HEK293 (cell line): ENCODE data around the gene POU2F2.

Experiments
- CTCF ChIA-PET: fragments of 350-600 bp; formaldehyde crosslinking; extraction: SDS; loops from one replicate; lab custom pipeline; 2021; ENCODE audit warnings: antibody characterized with exemption; lab: Yijun Ruan, JAX
- POLR2A ChIA-PET: fragments of 300-600 bp; formaldehyde crosslinking; extraction: SDS; loops from one replicate; lab custom pipeline; 2020; ENCODE audit warnings: antibody characterized with exemption, inconsistent platforms; lab: Yijun Ruan, JAX
- H3K27ac ChIP-seq: fragments of 200-500 bp; sonication (Bioruptor generic); 2 replicates; pipeline ENCODE4 v1.5.1; 2014; ENCODE audit warnings: low read depth, low read length, control low read depth, inconsistent platforms; ENCODE audit errors: extremely low read depth
- H3K36me3 ChIP-seq, 2 experiments: fragments of 200-500 bp in 1 of 2; sonication (Bioruptor generic) in 1 of 2; 1 replicate in 1 of 2; 2 replicates in 1 of 2; pipeline ENCODE4 v1.5.1; 2014 to 2017; ENCODE audit warnings: inconsistent platforms in 2 of 2, low read length in 2 of 2; ENCODE audit not compliant: control insufficient read depth in 2 of 2, insufficient read depth in 1 of 2
- H3K4me1 ChIP-seq: fragments of 200-500 bp; sonication (Bioruptor generic); 2 replicates; pipeline ENCODE4 v1.5.1; 2014; ENCODE audit warnings: mild to moderate bottlenecking, low read length, inconsistent platforms; ENCODE audit not compliant: control insufficient read depth, insufficient read depth
- H3K4me3 ChIP-seq: 2 replicates; pipeline ENCODE4 v1.5.1; 2011; ENCODE audit warnings: low read depth, mild to moderate bottlenecking, control low read depth, low read length, moderate library complexity
- H3K9me3 ChIP-seq: fragments of 200-500 bp; sonication (Bioruptor generic); 2 replicates; pipeline ENCODE4 v1.5.1; 2014; ENCODE audit warnings: low read depth, low read length, inconsistent platforms; ENCODE audit not compliant: control insufficient read depth, insufficient read depth
- GLI4 ChIP-seq: fragments of 450-650 bp; formaldehyde crosslinking; IDR thresholded peaks from 2 replicates; pipeline ENCODE4 v1.5.1; 2016; ENCODE audit warnings: missing biosample characterization, missing genetic modification characterization
- ZBTB7A ChIP-seq: fragments of 450-650 bp; formaldehyde crosslinking; IDR thresholded peaks from 2 replicates; pipeline ENCODE4 v1.5.1; 2016; ENCODE audit warnings: low read depth, missing biosample characterization, missing genetic modification characterization
- ZNF362 ChIP-seq: fragments of 450-650 bp; formaldehyde crosslinking; IDR thresholded peaks from 2 replicates; pipeline ENCODE4 v1.5.1; 2016; ENCODE audit warnings: missing biosample characterization, missing genetic modification characterization
- ZNF391 ChIP-seq: fragments of 450-650 bp; formaldehyde crosslinking; IDR thresholded peaks from 2 replicates; pipeline ENCODE4 v1.5.1; 2016; ENCODE audit warnings: low read depth, missing biosample characterization, missing genetic modification characterization, borderline replicate concordance
- ZNF404 ChIP-seq: fragments of 450-650 bp; formaldehyde crosslinking; IDR thresholded peaks from 2 replicates; pipeline ENCODE4 v1.5.1; 2017; ENCODE audit warnings: missing biosample characterization, missing genetic modification characterization
- ZNF701 ChIP-seq: fragments of 450-650 bp; formaldehyde crosslinking; IDR thresholded peaks from 2 replicates; pipeline ENCODE4 v1.5.1; 2016; ENCODE audit warnings: missing biosample characterization, missing genetic modification characterization
- ZSCAN16 ChIP-seq: fragments of 450-650 bp; formaldehyde crosslinking; IDR thresholded peaks from 2 replicates; pipeline ENCODE4 v1.5.1; 2016; ENCODE audit warnings: missing biosample characterization, missing genetic modification characterization
- TF ChIP-seq, protein P1 (sequence below): fragments of 450-650 bp; formaldehyde crosslinking; IDR thresholded peaks from 2 replicates; pipeline ENCODE4 v1.5.1; 2016; ENCODE audit warnings: missing biosample characterization, missing genetic modification characterization
- TF ChIP-seq, protein P2 (sequence below): fragments of 450-650 bp; formaldehyde crosslinking; IDR thresholded peaks from 2 replicates; pipeline ENCODE4 v1.5.1; 2016; ENCODE audit warnings: missing biosample characterization, missing genetic modification characterization, borderline replicate concordance
- TF ChIP-seq, protein P3 (sequence below): fragments of 450-650 bp; formaldehyde crosslinking; IDR thresholded peaks from 2 replicates; pipeline ENCODE4 v1.5.1; 2016; ENCODE audit warnings: missing biosample characterization, missing genetic modification characterization
- TF ChIP-seq, protein P4 (sequence below): fragments of 450-650 bp; formaldehyde crosslinking; IDR thresholded peaks from 2 replicates; pipeline ENCODE4 v1.5.1; 2016; ENCODE audit warnings: missing biosample characterization, missing genetic modification characterization
- TF ChIP-seq, protein P5 (sequence below): fragments of 450-650 bp; formaldehyde crosslinking; IDR thresholded peaks from 2 replicates; pipeline ENCODE4 v1.5.1; 2016; ENCODE audit warnings: missing biosample characterization, missing genetic modification characterization

POU2F2 gene

GRCh38 chr19:42065051-42065450 lies 67.2 kb downstream of the POU2F2 start:
- CTCF ChIA-PET: interaction anchor here (1.0 to 2.8 kb wide), 4 partner anchors 13 to 43 kb away, joined by 3 to 8 read pairs (median 6); no protein-coding TSS in a partner anchor
- H3K4me1 ChIP-seq: no peaks in the 10 kb centered on the region
- POLR2A ChIA-PET: no interaction called here

More at GRCh38 chr19:42065051-42065450, 67.2 kb downstream of the POU2F2 start:
- H3K9me3 ChIP-seq: no peaks in the 10 kb centered on the region
- H3K36me3 ChIP-seq: no peaks in the 10 kb centered on the region
- H3K27ac ChIP-seq: no peak overlapping the region
- no peak for TF ChIP-seq ZNF404 (tag by site-specific recombination)
- TF ChIP-seq, protein P1, sequence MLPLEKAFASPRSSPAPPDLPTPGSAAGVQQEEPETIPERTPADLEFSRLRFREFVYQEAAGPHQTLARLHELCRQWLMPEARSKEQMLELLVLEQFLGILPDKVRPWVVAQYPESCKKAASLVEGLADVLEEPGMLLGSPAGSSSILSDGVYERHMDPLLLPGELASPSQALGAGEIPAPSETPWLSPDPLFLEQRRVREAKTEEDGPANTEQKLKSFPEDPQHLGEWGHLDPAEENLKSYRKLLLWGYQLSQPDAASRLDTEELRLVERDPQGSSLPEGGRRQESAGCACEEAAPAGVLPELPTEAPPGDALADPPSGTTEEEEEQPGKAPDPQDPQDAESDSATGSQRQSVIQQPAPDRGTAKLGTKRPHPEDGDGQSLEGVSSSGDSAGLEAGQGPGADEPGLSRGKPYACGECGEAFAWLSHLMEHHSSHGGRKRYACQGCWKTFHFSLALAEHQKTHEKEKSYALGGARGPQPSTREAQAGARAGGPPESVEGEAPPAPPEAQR: no peak
- TF ChIP-seq, protein P2, sequence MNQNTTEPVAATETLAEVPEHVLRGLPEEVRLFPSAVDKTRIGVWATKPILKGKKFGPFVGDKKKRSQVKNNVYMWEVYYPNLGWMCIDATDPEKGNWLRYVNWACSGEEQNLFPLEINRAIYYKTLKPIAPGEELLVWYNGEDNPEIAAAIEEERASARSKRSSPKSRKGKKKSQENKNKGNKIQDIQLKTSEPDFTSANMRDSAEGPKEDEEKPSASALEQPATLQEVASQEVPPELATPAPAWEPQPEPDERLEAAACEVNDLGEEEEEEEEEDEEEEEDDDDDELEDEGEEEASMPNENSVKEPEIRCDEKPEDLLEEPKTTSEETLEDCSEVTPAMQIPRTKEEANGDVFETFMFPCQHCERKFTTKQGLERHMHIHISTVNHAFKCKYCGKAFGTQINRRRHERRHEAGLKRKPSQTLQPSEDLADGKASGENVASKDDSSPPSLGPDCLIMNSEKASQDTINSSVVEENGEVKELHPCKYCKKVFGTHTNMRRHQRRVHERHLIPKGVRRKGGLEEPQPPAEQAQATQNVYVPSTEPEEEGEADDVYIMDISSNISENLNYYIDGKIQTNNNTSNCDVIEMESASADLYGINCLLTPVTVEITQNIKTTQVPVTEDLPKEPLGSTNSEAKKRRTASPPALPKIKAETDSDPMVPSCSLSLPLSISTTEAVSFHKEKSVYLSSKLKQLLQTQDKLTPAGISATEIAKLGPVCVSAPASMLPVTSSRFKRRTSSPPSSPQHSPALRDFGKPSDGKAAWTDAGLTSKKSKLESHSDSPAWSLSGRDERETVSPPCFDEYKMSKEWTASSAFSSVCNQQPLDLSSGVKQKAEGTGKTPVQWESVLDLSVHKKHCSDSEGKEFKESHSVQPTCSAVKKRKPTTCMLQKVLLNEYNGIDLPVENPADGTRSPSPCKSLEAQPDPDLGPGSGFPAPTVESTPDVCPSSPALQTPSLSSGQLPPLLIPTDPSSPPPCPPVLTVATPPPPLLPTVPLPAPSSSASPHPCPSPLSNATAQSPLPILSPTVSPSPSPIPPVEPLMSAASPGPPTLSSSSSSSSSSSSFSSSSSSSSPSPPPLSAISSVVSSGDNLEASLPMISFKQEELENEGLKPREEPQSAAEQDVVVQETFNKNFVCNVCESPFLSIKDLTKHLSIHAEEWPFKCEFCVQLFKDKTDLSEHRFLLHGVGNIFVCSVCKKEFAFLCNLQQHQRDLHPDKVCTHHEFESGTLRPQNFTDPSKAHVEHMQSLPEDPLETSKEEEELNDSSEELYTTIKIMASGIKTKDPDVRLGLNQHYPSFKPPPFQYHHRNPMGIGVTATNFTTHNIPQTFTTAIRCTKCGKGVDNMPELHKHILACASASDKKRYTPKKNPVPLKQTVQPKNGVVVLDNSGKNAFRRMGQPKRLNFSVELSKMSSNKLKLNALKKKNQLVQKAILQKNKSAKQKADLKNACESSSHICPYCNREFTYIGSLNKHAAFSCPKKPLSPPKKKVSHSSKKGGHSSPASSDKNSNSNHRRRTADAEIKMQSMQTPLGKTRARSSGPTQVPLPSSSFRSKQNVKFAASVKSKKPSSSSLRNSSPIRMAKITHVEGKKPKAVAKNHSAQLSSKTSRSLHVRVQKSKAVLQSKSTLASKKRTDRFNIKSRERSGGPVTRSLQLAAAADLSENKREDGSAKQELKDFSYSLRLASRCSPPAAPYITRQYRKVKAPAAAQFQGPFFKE (tag by site-specific recombination): no peak
- TF ChIP-seq ZSCAN16 (tag by site-specific recombination): no peak
- TF ChIP-seq, protein P3, sequence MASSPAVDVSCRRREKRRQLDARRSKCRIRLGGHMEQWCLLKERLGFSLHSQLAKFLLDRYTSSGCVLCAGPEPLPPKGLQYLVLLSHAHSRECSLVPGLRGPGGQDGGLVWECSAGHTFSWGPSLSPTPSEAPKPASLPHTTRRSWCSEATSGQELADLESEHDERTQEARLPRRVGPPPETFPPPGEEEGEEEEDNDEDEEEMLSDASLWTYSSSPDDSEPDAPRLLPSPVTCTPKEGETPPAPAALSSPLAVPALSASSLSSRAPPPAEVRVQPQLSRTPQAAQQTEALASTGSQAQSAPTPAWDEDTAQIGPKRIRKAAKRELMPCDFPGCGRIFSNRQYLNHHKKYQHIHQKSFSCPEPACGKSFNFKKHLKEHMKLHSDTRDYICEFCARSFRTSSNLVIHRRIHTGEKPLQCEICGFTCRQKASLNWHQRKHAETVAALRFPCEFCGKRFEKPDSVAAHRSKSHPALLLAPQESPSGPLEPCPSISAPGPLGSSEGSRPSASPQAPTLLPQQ (tag by site-specific recombination): no peak
- no peak for TF ChIP-seq GLI4 (tag by site-specific recombination)
- TF ChIP-seq, protein P4, sequence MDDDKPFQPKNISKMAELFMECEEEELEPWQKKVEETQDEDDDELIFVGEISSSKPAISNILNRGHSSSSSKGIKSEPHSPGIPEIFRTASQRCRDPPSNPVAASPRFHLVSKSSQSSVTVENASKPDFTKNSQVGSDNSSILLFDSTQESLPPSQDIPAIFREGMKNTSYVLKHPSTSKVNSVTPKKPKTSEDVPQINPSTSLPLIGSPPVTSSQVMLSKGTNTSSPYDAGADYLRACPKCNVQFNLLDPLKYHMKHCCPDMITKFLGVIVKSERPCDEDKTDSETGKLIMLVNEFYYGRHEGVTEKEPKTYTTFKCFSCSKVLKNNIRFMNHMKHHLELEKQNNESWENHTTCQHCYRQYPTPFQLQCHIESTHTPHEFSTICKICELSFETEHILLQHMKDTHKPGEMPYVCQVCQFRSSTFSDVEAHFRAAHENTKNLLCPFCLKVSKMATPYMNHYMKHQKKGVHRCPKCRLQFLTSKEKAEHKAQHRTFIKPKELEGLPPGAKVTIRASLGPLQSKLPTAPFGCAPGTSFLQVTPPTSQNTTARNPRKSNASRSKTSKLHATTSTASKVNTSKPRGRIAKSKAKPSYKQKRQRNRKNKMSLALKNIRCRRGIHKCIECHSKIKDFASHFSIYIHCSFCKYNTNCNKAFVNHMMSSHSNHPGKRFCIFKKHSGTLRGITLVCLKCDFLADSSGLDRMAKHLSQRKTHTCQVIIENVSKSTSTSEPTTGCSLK (tag by site-specific recombination): no peak
- TF ChIP-seq ZNF391 (tag by site-specific recombination): no peak
- TF ChIP-seq ZNF701 (tag by site-specific recombination): no peak
- no peak for TF ChIP-seq ZNF362 (tag by site-specific recombination)
- TF ChIP-seq, protein P5, sequence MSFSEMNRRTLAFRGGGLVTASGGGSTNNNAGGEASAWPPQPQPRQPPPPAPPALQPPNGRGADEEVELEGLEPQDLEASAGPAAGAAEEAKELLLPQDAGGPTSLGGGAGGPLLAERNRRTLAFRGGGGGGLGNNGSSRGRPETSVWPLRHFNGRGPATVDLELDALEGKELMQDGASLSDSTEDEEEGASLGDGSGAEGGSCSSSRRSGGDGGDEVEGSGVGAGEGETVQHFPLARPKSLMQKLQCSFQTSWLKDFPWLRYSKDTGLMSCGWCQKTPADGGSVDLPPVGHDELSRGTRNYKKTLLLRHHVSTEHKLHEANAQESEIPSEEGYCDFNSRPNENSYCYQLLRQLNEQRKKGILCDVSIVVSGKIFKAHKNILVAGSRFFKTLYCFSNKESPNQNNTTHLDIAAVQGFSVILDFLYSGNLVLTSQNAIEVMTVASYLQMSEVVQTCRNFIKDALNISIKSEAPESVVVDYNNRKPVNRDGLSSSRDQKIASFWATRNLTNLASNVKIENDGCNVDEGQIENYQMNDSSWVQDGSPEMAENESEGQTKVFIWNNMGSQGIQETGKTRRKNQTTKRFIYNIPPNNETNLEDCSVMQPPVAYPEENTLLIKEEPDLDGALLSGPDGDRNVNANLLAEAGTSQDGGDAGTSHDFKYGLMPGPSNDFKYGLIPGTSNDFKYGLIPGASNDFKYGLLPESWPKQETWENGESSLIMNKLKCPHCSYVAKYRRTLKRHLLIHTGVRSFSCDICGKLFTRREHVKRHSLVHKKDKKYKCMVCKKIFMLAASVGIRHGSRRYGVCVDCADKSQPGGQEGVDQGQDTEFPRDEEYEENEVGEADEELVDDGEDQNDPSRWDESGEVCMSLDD (tag by site-specific recombination): no peak
- TF ChIP-seq ZBTB7A (tag by site-specific recombination): no peak
- H3K4me3 ChIP-seq: no peak overlapping the region
